PC-9 (cell line): ENCODE results near the gene IL12RB1. TPM values are rescaled to one million over a fixed set of nuclear protein-coding genes. Genes with fewer than 3 reads are reported as not detected.

Source experiments
- BruUV-seq: library from RNA; stranded (reverse); fragments of 400-500 nt; replicated peaks from 2 replicates; lab custom pipeline; 2021; lab: Mats Ljungman, UMichigan
- CTCF ChIA-PET: fragments of 300-600 bp; sonication (Branson Sonifier 250); formaldehyde crosslinking; loops from one replicate; lab custom pipeline; 2022; ENCODE audit warnings: antibody characterized with exemption; lab: Charles Lee
- POLR2A ChIA-PET: fragments of 300-600 bp; sonication (Branson Sonifier 250); formaldehyde crosslinking; loops from one replicate; lab custom pipeline; 2022; ENCODE audit warnings: antibody characterized with exemption; ENCODE audit not compliant: unreplicated experiment; lab: Charles Lee
- DNase-seq, 2 experiments: peaks; one replicate each; pipeline versions ENCODE4 v3.0.0 to v3.0.0-alpha.2; 2015 to 2022; ENCODE audit warnings: mixed read lengths in 1 of 2
- H2AFZ ChIP-seq: fragments of 200-600 bp; sonication (generic); 2 replicates; pipeline ENCODE4 v1.8.1; 2017; ENCODE audit warnings: antibody characterized with exemption
- H3F3A ChIP-seq: fragments of 200-600 bp; sonication (generic); 2 replicates; pipeline ENCODE4 v1.8.1; 2017; ENCODE audit warnings: antibody characterized with exemption, mild to moderate bottlenecking, low read depth; ENCODE audit not compliant: insufficient read depth
- H3K27ac ChIP-seq: fragments of 200-600 bp; sonication (generic); 2 replicates; pipeline ENCODE4 v1.6.1; 2016; ENCODE audit warnings: mixed run types
- H3K27me3 ChIP-seq: fragments of 200-600 bp; sonication (generic); 2 replicates; pipeline ENCODE4 v1.6.1; 2016; ENCODE audit warnings: low read depth, mixed run types; ENCODE audit not compliant: insufficient read depth
- H3K36me3 ChIP-seq: fragments of 200-600 bp; sonication (generic); 2 replicates; pipeline ENCODE4 v1.6.1; 2016; ENCODE audit warnings: low read depth, mixed run types
- H3K4me1 ChIP-seq: fragments of 200-600 bp; sonication (generic); replicated peaks from 2 replicates; pipeline ENCODE4 v1.6.1; 2016; ENCODE audit warnings: mixed run types; ENCODE audit not compliant: insufficient read depth
- H3K4me2 ChIP-seq: fragments of 200-600 bp; sonication (generic); 2 replicates; pipeline ENCODE4 v1.6.1; 2017; ENCODE audit warnings: mixed run types
- H3K4me3 ChIP-seq: fragments of 200-600 bp; sonication (generic); 2 replicates; pipeline ENCODE4 v1.6.1; 2016; ENCODE audit warnings: mixed run types
- H3K79me2 ChIP-seq: fragments of 200-600 bp; sonication (generic); 2 replicates; pipeline ENCODE4 v1.6.1; 2017; ENCODE audit warnings: low read depth, mixed run types
- H3K9me2 ChIP-seq: fragments of 200-600 bp; sonication (generic); 2 replicates; pipeline ENCODE4 v1.8.1; 2017; ENCODE audit warnings: mild to moderate bottlenecking; ENCODE audit not compliant: insufficient read depth
- H3K9me3 ChIP-seq: fragments of 200-600 bp; sonication (generic); 2 replicates; pipeline ENCODE4 v1.8.1; 2016; ENCODE audit warnings: low read depth; ENCODE audit not compliant: insufficient read depth
- H4K20me1 ChIP-seq: fragments of 200-600 bp; sonication (generic); 2 replicates; pipeline ENCODE4 v1.8.1; 2017; ENCODE audit not compliant: insufficient read depth
- CTCF ChIP-seq: fragments of 200-600 bp; sonication (generic); conservative IDR thresholded peaks from 2 replicates; pipeline ENCODE4 v1.6.1; 2017; ENCODE audit warnings: mixed run types, antibody characterized with exemption, mild to moderate bottlenecking, moderate library complexity
- EZH2 ChIP-seq: fragments of 200-600 bp; sonication (generic); IDR thresholded peaks from 2 replicates; pipeline ENCODE4 v1.8.0; 2017; ENCODE audit warnings: antibody characterized with exemption, low read depth
- intact Hi-C: fragments of 100-400 bp; cut with micrococcal nuclease; formaldehyde crosslinking; loops from one replicate; pipeline ENCODE4 v1.10.0; 2022; ENCODE audit not compliant: unreplicated experiment
- total RNA-seq: library from RNA; stranded (reverse); gene quantifications from 2 replicates; pipeline ENCODE4 v1.2.3, GENCODE V29; 2021

IL12RB1 gene
- total RNA-seq, 1 experiment from 2014 or later, result 0.55 TPM

GRCh38 chr19:18085702-18086457, 854 bp downstream of the IL12RB1 start:
- Histone ChIP-seq H3F3A (peaks cover 11% of the 10 kb centered on the region; the same call in 1 of the 2 replicates), H3K9me3 (no peaks in the 10 kb centered on the region), H3K4me3 (no peak overlapping the region), H3K4me1 (no peaks in the 10 kb centered on the region), H2AFZ (no peak overlapping the region), H3K4me2 (no peak overlapping the region), H4K20me1 (no peaks in the 10 kb centered on the region), H3K9me2 (no peaks in the 10 kb centered on the region), H3K27ac (no peak overlapping the region), H3K79me2 (no peaks in the 10 kb centered on the region), H3K27me3 (peaks cover 2% of the 10 kb centered on the region; the same call in 1 of the 2 replicates), H3K36me3 (no peaks in the 10 kb centered on the region)
- intact Hi-C loops, result no loop called here
- no peak for TF ChIP-seq CTCF
- TF ChIP-seq EZH2, result no peak
- CTCF ChIA-PET, result no interaction called here
- POLR2A ChIA-PET, result no interaction called here
- BruUV-seq, result no TSS peak
- no peak for DNase-seq

GRCh38 chr19:18083929-18084684, 2.6 kb downstream of the IL12RB1 start:
- H3K4me2 ChIP-seq, result no peak overlapping the region
- ChIA-PET CTCF (no interaction called here), POLR2A (no interaction called here)
- no peaks in the 10 kb centered on the region for H3K36me3 ChIP-seq
- intact Hi-C loops, result no loop called here
- H3K27me3 ChIP-seq, result peaks cover 11% of the 10 kb centered on the region; the same call in 1 of the 2 replicates
- peaks cover 8% of the 10 kb centered on the region; the same call in 1 of the 2 replicates for H3F3A ChIP-seq
- no peaks in the 10 kb centered on the region for H3K4me1 ChIP-seq
- DNase-seq, result no peak
- H3K4me3 ChIP-seq, result no peak overlapping the region
- no peak overlapping the region for H2AFZ ChIP-seq
- no peaks in the 10 kb centered on the region for H3K9me3 ChIP-seq
- H3K9me2 ChIP-seq, result no peaks in the 10 kb centered on the region
- H3K27ac ChIP-seq, result no peak overlapping the region
- H3K79me2 ChIP-seq, result no peaks in the 10 kb centered on the region
- no peak for TF ChIP-seq EZH2
- TF ChIP-seq CTCF, result no peak
- H4K20me1 ChIP-seq, result no peaks in the 10 kb centered on the region
- BruUV-seq, result no TSS peak

- Histone ChIP-seq H3K4me2 (no peak overlapping the region), H3F3A (peaks cover 11% of the 10 kb centered on the region; the same call in 1 of the 2 replicates), H4K20me1 (no peaks in the 10 kb centered on the region), H3K4me1 (no peaks in the 10 kb centered on the region), H3K36me3 (no peaks in the 10 kb centered on the region), H3K9me3 (no peaks in the 10 kb centered on the region), H3K27me3 (no peaks in the 10 kb centered on the region), H3K27ac (no peak overlapping the region), H2AFZ (no peak overlapping the region), H3K4me3 (no peak overlapping the region), H3K79me2 (no peaks in the 10 kb centered on the region), H3K9me2 (no peaks in the 10 kb centered on the region)
- intact Hi-C loops, result no loop called here
- ChIA-PET CTCF (no interaction called here), POLR2A (no interaction called here)
- TF ChIP-seq CTCF (no peak), EZH2 (no peak)
- no peak for DNase-seq
- BruUV-seq, result no TSS peak
Observed at GRCh38 chr19:18074192-18074591, 12.5 kb downstream of the IL12RB1 start.
